ENCODE measurements around the gene PTK6. TPM values are rescaled to one million over a fixed set of nuclear protein-coding genes. Genes with fewer than 3 reads are reported as not detected.
A peak's percentile ranks its signal among the peaks of the same experiment; 100 is the strongest.

Gene PTK6
- total RNA-seq, 6 experiments from 2014 or later = 0.07 TPM; not detected in 4

GRCh38 chr20:63553933-63554290 lies 16.7 kb upstream of the PTK6 start, which contains the start of gene FNDC11:
TSS of gene FNDC11 (plus strand) at chr20:63554159. CDS start at chr20:63555664, 1,505 bp downstream.
- Mint-ChIP-seq H3K4me3 (no peak within 1 kb of the TSS), H3K36me3 (ENCODE audit: low read depth) (no peaks in the 10 kb centered on the region), H3K27ac (no peak within 1 kb of the TSS), H3K27me3 (ENCODE audit: insufficient read depth) (peaks cover 8% of the 10 kb centered on the region), H3K9me3 (no peaks in the 10 kb centered on the region), H3K4me1 (ENCODE audit: low read depth) (no peaks in the 10 kb centered on the region)
- DNase-seq = no peak
- no peak for TF ChIP-seq CTCF (IDR thresholded peaks at IDR 0.05)

GRCh38 chr20:63553251-63553932 lies 16.2 kb upstream of the PTK6 start:
- no peak for TF ChIP-seq CTCF (IDR thresholded peaks at IDR 0.05)
- Mint-ChIP-seq H3K4me1 (ENCODE audit: low read depth) (no peaks in the 10 kb centered on the region), H3K36me3 (ENCODE audit: low read depth) (no peaks in the 10 kb centered on the region), H3K27ac (no peak overlapping the region), H3K4me3 (no peak overlapping the region), H3K9me3 (no peaks in the 10 kb centered on the region), H3K27me3 (ENCODE audit: insufficient read depth) (peaks cover 8% of the 10 kb centered on the region)
- peak; percentile 31 for DNase-seq

- no peaks in the 10 kb centered on the region for H3K36me3 Mint-ChIP-seq (ENCODE audit: low read depth)
- TF ChIP-seq CTCF (IDR thresholded peaks at IDR 0.05) = no peak
- no peaks in the 10 kb centered on the region for H3K4me1 Mint-ChIP-seq (ENCODE audit: low read depth)
- H3K4me3 Mint-ChIP-seq = no peak overlapping the region
- no peaks in the 10 kb centered on the region for H3K9me3 Mint-ChIP-seq
- no peak for DNase-seq
- H3K27ac Mint-ChIP-seq = no peak overlapping the region
- H3K27me3 Mint-ChIP-seq (ENCODE audit: insufficient read depth) = peaks cover 10% of the 10 kb centered on the region
These were observed 15.5 kb upstream of the PTK6 start for GRCh38 chr20:63552481-63553249.

- TF ChIP-seq CTCF (IDR thresholded peaks at IDR 0.05) = no peak
- no peak overlapping the region for H3K4me3 Mint-ChIP-seq
These were observed 13.9 kb upstream of the PTK6 start for GRCh38 chr20:63551068-63551467.

GRCh38 chr20:63549679-63550282 lies 12.6 kb upstream of the PTK6 start:
- Mint-ChIP-seq H3K4me1 (ENCODE audit: low read depth) (peaks cover 5% of the 10 kb centered on the region), H3K27ac (no peak overlapping the region), H3K9me3 (no peaks in the 10 kb centered on the region), H3K4me3 (no peak overlapping the region), H3K36me3 (ENCODE audit: low read depth) (no peaks in the 10 kb centered on the region), H3K27me3 (ENCODE audit: insufficient read depth) (peaks cover 20% of the 10 kb centered on the region)
- no peak for DNase-seq
- TF ChIP-seq CTCF (IDR thresholded peaks at IDR 0.05) = no peak

More at GRCh38 chr20:63551068-63551467, 13.9 kb upstream of the PTK6 start:
- Mint-ChIP-seq H3K4me1 (ENCODE audit: low read depth) (no peaks in the 10 kb centered on the region), H3K27ac (no peak overlapping the region), H3K27me3 (ENCODE audit: insufficient read depth) (peaks cover 16% of the 10 kb centered on the region), H3K36me3 (ENCODE audit: low read depth) (no peaks in the 10 kb centered on the region), H3K9me3 (no peaks in the 10 kb centered on the region)
- DNase-seq = no peak

Data from HFFc6 (cell line).